Naive B cell (primary cell): Measurements from ENCODE around the gene FAM131C. TPM values are rescaled to one million over a fixed set of nuclear protein-coding genes. Genes with fewer than 3 reads are reported as not detected.
"Not testable (repeated sequence)": the region's sequence is repeated elsewhere in the genome, so short reads cannot be mapped to it uniquely, and the experiment has no call there.

ENCODE experiments used
- ATAC-seq, 2 donors: fragments of 150-1000 bp; cut with Tn5 transposase; 2 replicates each; pipeline ENCODE4 v1.10.0; 2021; ENCODE audit warnings: low read depth in 2 of 2, mild to moderate bottlenecking in 2 of 2, moderate library complexity in 2 of 2
- DNase-seq: peaks from one replicate; pipeline ENCODE4 v3.0.0; 2022
- H3K27ac Mint-ChIP-seq, 6 donors: one replicate each; pipeline ENCODE4 v1.8.0; 2020 to 2022; ENCODE audit warnings: mild to moderate bottlenecking in 6 of 6, mixed read lengths in 6 of 6, moderate library complexity in 5 of 6, inconsistent platforms in 2 of 6
- H3K27me3 Mint-ChIP-seq, 3 donors: one replicate each; pipeline ENCODE4 v1.8.0; 2021 to 2022; ENCODE audit warnings: mixed read lengths in 3 of 3, mild to moderate bottlenecking in 1 of 3
- H3K36me3 Mint-ChIP-seq, 2 donors: one replicate each; pipeline ENCODE4 v1.8.0; 2020 to 2022; ENCODE audit warnings: mixed read lengths in 2 of 2, inconsistent platforms in 1 of 2, mild to moderate bottlenecking in 1 of 2
- H3K4me1 Mint-ChIP-seq, 3 donors: one replicate each; pipeline ENCODE4 v1.8.0; 2020 to 2022; ENCODE audit warnings: mixed read lengths in 3 of 3, inconsistent platforms in 1 of 3, mild to moderate bottlenecking in 1 of 3, moderate library complexity in 1 of 3
- H3K4me3 Mint-ChIP-seq, 8 donors: one replicate each; pipeline ENCODE4 v1.8.0; 2020 to 2022; ENCODE audit warnings: mild to moderate bottlenecking in 8 of 8, mixed read lengths in 8 of 8, moderate library complexity in 8 of 8, inconsistent platforms in 2 of 8
- H3K9me3 Mint-ChIP-seq, 7 donors: one replicate each; pipeline ENCODE4 v1.8.0; 2020 to 2022; ENCODE audit warnings: mixed read lengths in 7 of 7, mild to moderate bottlenecking in 5 of 7, inconsistent platforms in 2 of 7, moderate library complexity in 1 of 7
- polyA plus RNA-seq, 6 donors: library from polyadenylated mRNA; unstranded; fragments of 300-500 nt; fragmentation: Illumina TruSeq; gene quantifications; one replicate each; pipeline ENCODE4 v1.2.3, GENCODE V29; 2021; ENCODE audit warnings: low read depth in 6 of 6

Gene FAM131C
- polyA plus RNA-seq, 6 donors from 2014 or later: not detected

GRCh38 chr1:16068356-16069270 lies 4.8 kb downstream of the FAM131C start:
- Mint-ChIP-seq H3K27me3 (peaks cover 15 to 62% (median 60%) of the 10 kb centered on the region in 3 donors), H3K9me3 (no peaks in the 10 kb centered on the region), H3K4me1 (peaks cover 0 to 8% (median 0%) of the 10 kb centered on the region in 3 donors), H3K4me3 (no peak overlapping the region), H3K27ac (peak overlapping the region in 3 of 6 donors; percentile 51 to 73 (median 66)), H3K36me3 (no peaks in the 10 kb centered on the region)
- no peak for ATAC-seq
- no peak for DNase-seq

DNA sequence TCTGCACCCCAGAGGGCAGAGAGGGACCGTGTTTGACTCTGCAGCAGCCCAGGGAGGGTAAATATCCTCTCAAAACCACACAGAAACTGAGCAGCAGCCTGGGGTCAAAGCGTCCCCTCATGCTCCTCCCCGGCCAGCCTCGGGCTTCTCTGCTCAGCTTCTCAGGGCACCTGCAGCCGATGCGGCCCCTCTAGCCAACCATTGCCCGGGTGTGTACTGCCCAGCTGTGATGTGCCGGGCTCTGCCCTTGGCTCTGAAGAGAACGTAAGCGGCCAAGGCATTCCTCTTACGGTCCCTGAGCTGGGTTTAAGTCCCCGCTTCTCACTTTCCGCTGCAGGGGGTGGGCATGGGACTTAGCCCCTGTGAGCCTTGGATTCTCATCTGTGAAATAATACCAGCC lies 5.5 kb downstream of the FAM131C start:
- Mint-ChIP-seq H3K4me1 (peaks cover 0 to 8% (median 0%) of the 10 kb centered on the region in 3 donors), H3K4me3 (no peak overlapping the region), H3K27me3 (peaks cover 16 to 66% (median 62%) of the 10 kb centered on the region in 3 donors), H3K36me3 (no peaks in the 10 kb centered on the region), H3K27ac (peak overlapping the region in 1 of 6 donors; percentile 34), H3K9me3 (no peaks in the 10 kb centered on the region)
- ATAC-seq (no peak), DNase-seq (no peak)

GRCh38 chr1:16067127-16067768 lies 6.2 kb downstream of the FAM131C start:
- Mint-ChIP-seq H3K36me3 (no peaks in the 10 kb centered on the region), H3K27ac (peak overlapping the region in 2 of 6 donors; percentile 34 to 80), H3K4me3 (peak overlapping the region in 1 of 8 donors; percentile 63), H3K9me3 (no peaks in the 10 kb centered on the region), H3K27me3 (peaks cover 16 to 61% (median 58%) of the 10 kb centered on the region in 3 donors), H3K4me1 (peaks cover 0 to 8% (median 0%) of the 10 kb centered on the region in 3 donors)
- ATAC-seq (peak in 1 of 2 donors; percentile 18), DNase-seq (no peak)

- ATAC-seq (no peak), DNase-seq (no peak)
- no peaks in the 10 kb centered on the region for H3K9me3 Mint-ChIP-seq
- H3K27me3 Mint-ChIP-seq: peaks cover 12 to 56% (median 49%) of the 10 kb centered on the region in 3 donors
- H3K4me1 Mint-ChIP-seq: peaks cover 0 to 8% (median 0%) of the 10 kb centered on the region in 3 donors
- H3K4me3 Mint-ChIP-seq: no peak overlapping the region
- H3K27ac Mint-ChIP-seq: no peak overlapping the region
- H3K36me3 Mint-ChIP-seq: no peaks in the 10 kb centered on the region
Observed at GRCh38 chr1:16066245-16066644, 7.2 kb downstream of the FAM131C start.

DNA sequence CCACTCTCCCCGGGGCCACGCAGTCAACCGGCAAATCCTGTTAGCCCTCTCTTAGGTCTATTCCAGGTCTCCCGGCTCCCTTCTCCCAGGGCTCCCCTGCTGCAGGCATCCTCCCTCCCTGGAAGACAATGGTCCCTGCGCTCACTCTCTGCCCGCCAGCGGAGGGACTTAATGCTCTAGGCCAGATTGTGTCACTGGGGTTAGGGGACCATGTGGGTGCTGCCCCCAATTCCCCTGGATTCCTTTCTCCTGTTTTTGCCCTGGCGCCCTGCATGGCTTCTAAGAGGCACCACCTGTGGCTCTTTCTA lies 8.2 kb downstream of the FAM131C start:
- H3K27ac Mint-ChIP-seq: no peak overlapping the region
- H3K9me3 Mint-ChIP-seq: no peaks in the 10 kb centered on the region

GRCh38 chr1:16064536-16065268 lies 8.7 kb downstream of the FAM131C start:
- H3K4me3 Mint-ChIP-seq: peak overlapping the region in 1 of 8 donors; percentile 42
- DNase-seq (no peak), ATAC-seq (no peak)
- H3K27ac Mint-ChIP-seq: peak overlapping the region in 2 of 6 donors; percentile 2 to 78
- peaks cover 17 to 58% (median 52%) of the 10 kb centered on the region in 3 donors for H3K27me3 Mint-ChIP-seq
- H3K9me3 Mint-ChIP-seq: no peaks in the 10 kb centered on the region
- H3K36me3 Mint-ChIP-seq: no peaks in the 10 kb centered on the region
- H3K4me1 Mint-ChIP-seq: peaks cover 0 to 8% (median 0%) of the 10 kb centered on the region in 3 donors

More for the DNA sequence above, 8.2 kb downstream of the FAM131C start:
- ATAC-seq (no peak), DNase-seq (no peak)
- Mint-ChIP-seq H3K27me3 (peaks cover 17 to 55% (median 54%) of the 10 kb centered on the region in 3 donors), H3K4me1 (peaks cover 0 to 8% (median 0%) of the 10 kb centered on the region in 3 donors), H3K36me3 (no peaks in the 10 kb centered on the region), H3K4me3 (no peak overlapping the region)

- ATAC-seq (no peak), DNase-seq (no peak)
- H3K9me3 Mint-ChIP-seq: no peaks in the 10 kb centered on the region
- H3K4me1 Mint-ChIP-seq: peaks cover 0 to 8% (median 0%) of the 10 kb centered on the region in 3 donors
- H3K4me3 Mint-ChIP-seq: no peak overlapping the region
- no peak overlapping the region for H3K27ac Mint-ChIP-seq
- H3K27me3 Mint-ChIP-seq: peaks cover 17 to 51% (median 48%) of the 10 kb centered on the region in 3 donors
- H3K36me3 Mint-ChIP-seq: no peaks in the 10 kb centered on the region
Observed at GRCh38 chr1:16063921-16064320, 9.5 kb downstream of the FAM131C start.

GRCh38 chr1:16063226-16063829 lies 10.1 kb downstream of the FAM131C start:
- peaks cover 0 to 8% (median 0%) of the 10 kb centered on the region in 3 donors for H3K4me1 Mint-ChIP-seq
- H3K27ac Mint-ChIP-seq: no peak overlapping the region
- no peak for ATAC-seq
- no peaks in the 10 kb centered on the region for H3K9me3 Mint-ChIP-seq
- H3K36me3 Mint-ChIP-seq: no peaks in the 10 kb centered on the region
- DNase-seq: no peak
- no peak overlapping the region for H3K4me3 Mint-ChIP-seq
- peaks cover 17 to 45% (median 42%) of the 10 kb centered on the region in 3 donors for H3K27me3 Mint-ChIP-seq

GRCh38 chr1:16062687-16063075 lies 10.8 kb downstream of the FAM131C start:
- DNase-seq: not testable (repeated sequence)

DNA sequence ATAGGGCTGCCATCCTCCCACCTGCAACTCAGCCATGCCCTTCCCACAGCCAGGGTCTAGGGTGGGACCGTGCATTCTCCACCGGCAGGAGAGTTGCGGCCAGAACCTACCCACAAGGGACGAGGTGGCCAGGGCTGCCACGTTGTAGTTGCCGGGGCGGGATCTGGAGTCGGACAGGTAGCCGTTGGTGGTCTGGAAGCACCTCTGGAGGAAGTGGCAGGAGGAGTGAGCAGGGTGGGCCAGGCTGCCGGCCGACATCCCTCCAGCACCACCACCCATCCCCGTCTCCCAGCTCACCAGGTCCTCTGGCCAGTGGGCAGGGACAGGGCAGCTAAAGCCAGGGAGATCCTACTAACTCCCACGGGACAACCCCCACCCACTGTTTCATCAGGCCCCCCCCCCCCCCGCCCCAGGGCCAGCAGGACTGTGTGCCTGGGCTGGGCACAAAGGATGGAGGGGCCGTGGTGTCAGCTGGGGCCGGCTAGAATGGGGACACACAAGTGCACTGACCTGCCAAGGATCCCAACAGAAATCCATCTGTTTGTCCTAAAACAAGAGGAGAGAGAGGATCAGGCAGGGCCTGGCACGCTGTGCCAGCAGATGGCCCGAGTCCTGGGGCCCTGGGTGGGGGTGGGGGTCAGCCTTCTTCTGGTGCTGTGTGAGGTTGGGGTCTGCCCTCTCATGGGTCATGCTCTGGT lies 11.3 kb downstream of the FAM131C start:
- H3K4me3 Mint-ChIP-seq, ATAC-seq, H3K36me3 Mint-ChIP-seq, DNase-seq, H3K27ac Mint-ChIP-seq, H3K9me3 Mint-ChIP-seq, H3K4me1 Mint-ChIP-seq: not testable (repeated sequence)
- H3K27me3 Mint-ChIP-seq: peaks cover 12 to 49% (median 45%) of the 10 kb centered on the region in 3 donors

More at GRCh38 chr1:16062687-16063075, 10.8 kb downstream of the FAM131C start:
- H3K27me3 Mint-ChIP-seq: peaks cover 16 to 45% (median 44%) of the 10 kb centered on the region in 3 donors
- H3K36me3 Mint-ChIP-seq, H3K9me3 Mint-ChIP-seq, H3K4me3 Mint-ChIP-seq, H3K4me1 Mint-ChIP-seq, ATAC-seq: not testable (repeated sequence)
- peak overlapping the region in 2 of 6 donors; percentile 45 to 88 for H3K27ac Mint-ChIP-seq

DNA sequence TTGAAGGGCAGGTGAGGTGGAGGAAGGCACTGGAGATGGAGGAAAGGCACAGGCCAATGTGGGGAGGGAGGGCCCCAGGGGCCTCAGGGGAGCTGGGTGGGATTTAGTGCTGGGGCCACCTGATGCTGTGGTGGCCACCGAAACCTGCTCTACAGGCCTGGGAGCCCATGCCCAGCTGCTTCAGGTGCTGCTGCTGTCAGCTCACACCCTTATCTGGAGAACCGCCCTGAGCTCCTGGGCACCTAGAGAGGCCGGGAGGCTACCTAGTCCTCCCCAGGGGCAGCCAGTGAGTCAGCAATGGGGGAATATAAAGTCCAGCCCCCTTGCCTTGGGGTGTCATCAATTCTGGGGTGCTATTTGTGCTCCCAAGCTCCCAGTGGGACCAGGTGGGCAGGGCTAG lies 12.2 kb downstream of the FAM131C start:
- DNase-seq (no peak), ATAC-seq (no peak)
- Mint-ChIP-seq H3K27ac (no peak overlapping the region), H3K4me1 (peaks cover under 1 to 10% (median under 1%) of the 10 kb centered on the region in 3 donors), H3K9me3 (no peaks in the 10 kb centered on the region), H3K27me3 (peaks cover 12 to 49% (median 45%) of the 10 kb centered on the region in 3 donors), H3K4me3 (no peak overlapping the region), H3K36me3 (no peaks in the 10 kb centered on the region)

- not testable (repeated sequence) for H3K4me1 Mint-ChIP-seq, ATAC-seq, DNase-seq, H3K4me3 Mint-ChIP-seq, H3K9me3 Mint-ChIP-seq, H3K36me3 Mint-ChIP-seq, H3K27ac Mint-ChIP-seq
- H3K27me3 Mint-ChIP-seq: peaks cover 6 to 24% (median 18%) of the 10 kb centered on the region in 3 donors
Observed at GRCh38 chr1:16058394-16059120, 14.9 kb downstream of the FAM131C start.
